ENCODE results near the gene UGGT2.

Gene UGGT2

DNA sequence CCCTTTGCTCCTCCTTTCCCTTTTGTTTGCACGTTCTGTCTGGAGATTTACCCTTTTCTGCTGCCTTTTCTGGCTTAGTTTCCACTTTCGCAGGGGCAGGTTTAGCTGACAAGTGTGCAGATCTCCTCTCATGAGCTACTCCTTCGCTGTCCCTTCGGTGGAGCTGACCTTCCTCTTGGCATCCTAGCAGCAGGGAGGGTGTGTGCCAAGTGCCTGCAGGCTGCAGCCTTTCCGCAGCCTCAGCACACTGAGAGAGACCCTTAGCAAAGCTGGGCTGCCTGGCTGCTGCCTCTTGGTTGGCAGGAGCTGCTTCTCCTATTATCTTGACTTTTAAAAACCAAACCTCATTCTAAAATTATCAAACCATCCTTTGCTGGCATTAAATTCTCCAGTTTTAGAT lies 243.8 kb downstream of the UGGT2 start:
- H3K4me3 ChIP-seq (ENCODE audit: low read depth, low read length, poor library complexity, severe bottlenecking): no peak overlapping the region

GRCh38 chr13:95805921-95806320 lies 247.3 kb downstream of the UGGT2 start:
- H3K9me2 ChIP-seq (ENCODE audit: low read depth, low read length): no peaks in the 10 kb centered on the region
- peaks cover 20% of the 10 kb centered on the region; the same call in 1 of the 2 replicates for H3K9me3 ChIP-seq (ENCODE audit: low read length)
- no peak for TF ChIP-seq EZH2 (IDR thresholded peaks at IDR 0.05; ENCODE audit: borderline replicate concordance, low read length)
- TF ChIP-seq CTCF (IDR thresholded peaks at IDR 0.05; ENCODE audit: low read length): no peak
- no peaks in the 10 kb centered on the region for H3K4me1 ChIP-seq (ENCODE audit: insufficient read depth, low read length, severe bottlenecking)
- H3K27me3 ChIP-seq (ENCODE audit: insufficient read depth, low read length): no peaks in the 10 kb centered on the region
- H3K36me3 ChIP-seq (ENCODE audit: insufficient read depth, low read length): peaks cover 7% of the 10 kb centered on the region; the same call in 1 of the 2 replicates
- no peaks in the 10 kb centered on the region for H3K79me2 ChIP-seq (ENCODE audit: insufficient read depth, low read length)
- no peak overlapping the region for H3K27ac ChIP-seq (ENCODE audit: low read depth, low read length, poor library complexity, severe bottlenecking)
- H3F3A ChIP-seq (ENCODE audit: insufficient read depth, low read length): no peaks in the 10 kb centered on the region
- no peak overlapping the region for H3K9ac ChIP-seq (ENCODE audit: low read length)
- H4K20me1 ChIP-seq (ENCODE audit: insufficient read depth, low read length): no peaks in the 10 kb centered on the region
- no peak overlapping the region for H2AFZ ChIP-seq (ENCODE audit: low read length)
- H3K4me2 ChIP-seq (ENCODE audit: low read length): no peak overlapping the region
- no peak overlapping the region for H3K4me3 ChIP-seq (ENCODE audit: low read depth, low read length, poor library complexity, severe bottlenecking)

More for the DNA sequence above, 243.8 kb downstream of the UGGT2 start:
- H3F3A ChIP-seq (ENCODE audit: insufficient read depth, low read length): no peaks in the 10 kb centered on the region
- H2AFZ ChIP-seq (ENCODE audit: low read length): no peak overlapping the region
- H4K20me1 ChIP-seq (ENCODE audit: insufficient read depth, low read length): no peaks in the 10 kb centered on the region
- H3K79me2 ChIP-seq (ENCODE audit: insufficient read depth, low read length): no peaks in the 10 kb centered on the region
- no peak overlapping the region for H3K9ac ChIP-seq (ENCODE audit: low read length)
- no peak overlapping the region for H3K27ac ChIP-seq (ENCODE audit: low read depth, low read length, poor library complexity, severe bottlenecking)
- no peak for TF ChIP-seq CTCF (IDR thresholded peaks at IDR 0.05; ENCODE audit: low read length)
- TF ChIP-seq EZH2 (IDR thresholded peaks at IDR 0.05; ENCODE audit: borderline replicate concordance, low read length): no peak
- H3K27me3 ChIP-seq (ENCODE audit: insufficient read depth, low read length): no peaks in the 10 kb centered on the region
- peaks cover 11% of the 10 kb centered on the region; the same call in 1 of the 2 replicates for H3K36me3 ChIP-seq (ENCODE audit: insufficient read depth, low read length)
- no peaks in the 10 kb centered on the region for H3K9me2 ChIP-seq (ENCODE audit: low read depth, low read length)
- no peak overlapping the region for H3K4me2 ChIP-seq (ENCODE audit: low read length)
- peaks cover 23% of the 10 kb centered on the region for H3K9me3 ChIP-seq (ENCODE audit: low read length)
- H3K4me1 ChIP-seq (ENCODE audit: insufficient read depth, low read length, severe bottlenecking): no peaks in the 10 kb centered on the region

GRCh38 chr13:95801825-95802224 lies 251.4 kb downstream of the UGGT2 start:
- Histone ChIP-seq H2AFZ (ENCODE audit: low read length) (no peak overlapping the region), H3K27me3 (ENCODE audit: insufficient read depth, low read length) (no peaks in the 10 kb centered on the region), H3F3A (ENCODE audit: insufficient read depth, low read length) (no peaks in the 10 kb centered on the region), H3K9ac (ENCODE audit: low read length) (no peak overlapping the region), H3K4me1 (ENCODE audit: insufficient read depth, low read length, severe bottlenecking) (no peaks in the 10 kb centered on the region), H3K79me2 (ENCODE audit: insufficient read depth, low read length) (no peaks in the 10 kb centered on the region), H3K4me2 (ENCODE audit: low read length) (no peak overlapping the region), H3K36me3 (ENCODE audit: insufficient read depth, low read length) (no peaks in the 10 kb centered on the region), H4K20me1 (ENCODE audit: insufficient read depth, low read length) (no peaks in the 10 kb centered on the region), H3K4me3 (ENCODE audit: low read depth, low read length, poor library complexity, severe bottlenecking) (no peak overlapping the region), H3K9me2 (ENCODE audit: low read depth, low read length) (no peaks in the 10 kb centered on the region), H3K9me3 (ENCODE audit: low read length) (peaks cover 14% of the 10 kb centered on the region; the same call in 1 of the 2 replicates), H3K27ac (ENCODE audit: low read depth, low read length, poor library complexity, severe bottlenecking) (no peak overlapping the region)
- no peak for TF ChIP-seq CTCF (IDR thresholded peaks at IDR 0.05; ENCODE audit: low read length)
- no peak for TF ChIP-seq EZH2 (IDR thresholded peaks at IDR 0.05; ENCODE audit: borderline replicate concordance, low read length)

Data from OCI-LY1 (cell line).